SK-N-SH (cell line): ENCODE results near the gene LRRC45. TPM values are rescaled to one million over a fixed set of nuclear protein-coding genes. Genes with fewer than 3 reads are reported as not detected.

Experiments
- CTCF ChIA-PET: fragments of 300-600, 350-600 bp; formaldehyde crosslinking; extraction: SDS; loops from one replicate; lab custom pipeline; 2021; lab: Yijun Ruan, JAX
- POLR2A ChIA-PET: fragments of 350-600 bp; sonication (Branson Sonifier 250); formaldehyde crosslinking; extraction: SDS; loops from one replicate; lab custom pipeline; 2020; ENCODE audit warnings: antibody characterized with exemption, inconsistent platforms; lab: Yijun Ruan, JAX
- DNase-seq: peaks from one replicate; pipeline ENCODE4 v3.0.0; 2012
- H2AFZ ChIP-seq: fragments of 200-600 bp; sonication (generic); 2 replicates; pipeline ENCODE4 v1.8.1; 2016; ENCODE audit warnings: antibody characterized with exemption, mild to moderate bottlenecking, low read depth
- H3F3A ChIP-seq: fragments of 200-600 bp; sonication (generic); replicated peaks from 2 replicates; pipeline ENCODE3; 2016; ENCODE audit warnings: antibody characterized with exemption, mild to moderate bottlenecking; ENCODE audit not compliant: insufficient read depth
- H3K27ac ChIP-seq, 2 experiments: fragments of 200-500 bp in 1 of 2; fragments of 200-600 bp in 1 of 2; sonication (Bioruptor generic) in 1 of 2; sonication (generic), shearing (Covaris generic) in 1 of 2; 2 replicates each; pipeline versions ENCODE4 v1.5.1 to v1.6.1; 2014 to 2016; ENCODE audit warnings: low read depth in 2 of 2, inconsistent platforms in 1 of 2, low read length in 1 of 2, mild to moderate bottlenecking in 1 of 2, mixed read lengths in 1 of 2
- H3K27me3 ChIP-seq: fragments of 200-600 bp; sonication (generic), shearing (Covaris generic); 2 replicates; pipeline ENCODE4 v1.6.1; 2016; ENCODE audit warnings: mixed run types; ENCODE audit not compliant: insufficient read depth
- H3K36me3 ChIP-seq, 2 experiments: fragments of 200-500 bp in 1 of 2; fragments of 200-600 bp in 1 of 2; sonication (Bioruptor generic) in 1 of 2; sonication (generic) in 1 of 2; replicated peaks in 1 of 2; 2 replicates each; pipeline versions ENCODE3 to v1.5.1; 2014 to 2016; ENCODE audit warnings: low read length in 1 of 2, mild to moderate bottlenecking in 1 of 2; ENCODE audit not compliant: insufficient read depth in 2 of 2, control insufficient read depth in 1 of 2
- H3K4me1 ChIP-seq, 2 experiments: fragments of 200-500 bp in 1 of 2; fragments of 200-600 bp in 1 of 2; sonication (Bioruptor generic) in 1 of 2; sonication (generic), shearing (Covaris generic) in 1 of 2; 2 replicates each; pipeline versions ENCODE4 v1.5.1 to v1.6.1; 2014 to 2016; ENCODE audit warnings: low read depth in 1 of 2, low read length in 1 of 2, mixed run types in 1 of 2; ENCODE audit not compliant: insufficient read depth in 2 of 2, control insufficient read depth in 1 of 2
- H3K4me2 ChIP-seq: fragments of 200-600 bp; sonication (generic), shearing (Covaris generic); 2 replicates; pipeline ENCODE4 v1.6.1; 2017; ENCODE audit warnings: mixed run types
- H3K4me3 ChIP-seq, 2 experiments: fragments of 200-500 bp in 1 of 2; fragments of 200-600 bp in 1 of 2; sonication (Bioruptor generic) in 1 of 2; sonication (generic), shearing (Covaris generic) in 1 of 2; 2 replicates each; pipeline versions ENCODE4 v1.5.1 to v1.8.1; 2014 to 2016; ENCODE audit warnings: low read depth in 2 of 2, inconsistent platforms in 1 of 2, low read length in 1 of 2, mild to moderate bottlenecking in 1 of 2, mixed read lengths in 1 of 2, moderate library complexity in 1 of 2
- H3K79me2 ChIP-seq: fragments of 200-600 bp; sonication (generic); 2 replicates; pipeline ENCODE4 v1.8.1; 2017; ENCODE audit warnings: mild to moderate bottlenecking; ENCODE audit not compliant: insufficient read depth
- H3K9ac ChIP-seq: fragments of 200-600 bp; sonication (generic); 2 replicates; pipeline ENCODE4 v1.6.1; 2017; ENCODE audit warnings: mixed run types
- H3K9me2 ChIP-seq: fragments of 200-600 bp; sonication (generic); 2 replicates; pipeline ENCODE4 v1.6.1; 2017; ENCODE audit warnings: mixed run types
- H3K9me3 ChIP-seq: fragments of 200-600 bp; sonication (generic); 2 replicates; pipeline ENCODE4 v1.6.1; 2017; ENCODE audit warnings: mixed run types, mild to moderate bottlenecking, moderate library complexity
- H4K20me1 ChIP-seq: fragments of 200-600 bp; sonication (generic); 2 replicates; pipeline ENCODE4 v1.6.1; 2017; ENCODE audit warnings: mild to moderate bottlenecking, mixed run types; ENCODE audit not compliant: insufficient read depth
- ELF1 ChIP-seq: IDR thresholded peaks from 2 replicates; pipeline ENCODE4 v1.4.0; 2012
- GATA2 ChIP-seq: sonication (generic); formaldehyde crosslinking; IDR thresholded peaks from 2 replicates; pipeline ENCODE4 v1.5.0; 2020; ENCODE audit warnings: mild to moderate bottlenecking, missing genetic modification reagents
- MEF2A ChIP-seq: IDR thresholded peaks from 2 replicates; pipeline ENCODE4 v1.4.0; 2012; ENCODE audit warnings: low read depth, borderline replicate concordance
- RAD21 ChIP-seq: IDR thresholded peaks from 2 replicates; pipeline ENCODE4 v1.6.1; 2012; ENCODE audit warnings: mild to moderate bottlenecking, low read length
- RFX5 ChIP-seq: IDR thresholded peaks from 2 replicates; pipeline ENCODE4 v1.6.1; 2012; ENCODE audit warnings: mild to moderate bottlenecking, improper control_type of control experiment, low read length
- TEAD4 ChIP-seq: IDR thresholded peaks from 2 replicates; pipeline ENCODE4 v1.4.0; 2012; ENCODE audit warnings: mild to moderate bottlenecking, borderline replicate concordance; ENCODE audit not compliant: insufficient read depth
- WGBS: methylation state at CpG from one replicate; pipeline ENCODE4 v1.1.6; 2017; ENCODE audit warnings: low lambda C conversion rate; 5-methylcytosine and 5-hydroxymethylcytosine counted together
- polyA plus RNA-seq, 3 experiments: library from polyadenylated mRNA; depleted of rRNA; stranded (reverse); fragments of >200 nt; gene quantifications; 2 replicates each; pipeline ENCODE4 v1.2.3, GENCODE V29; 2012
- TF ChIP-seq, protein P1 (sequence below): IDR thresholded peaks from 2 replicates; pipeline ENCODE4 v1.6.1; 2012; ENCODE audit warnings: mild to moderate bottlenecking, low read depth, low read length, moderate library complexity
- TF ChIP-seq, protein P2 (sequence below): IDR thresholded peaks from 2 replicates; pipeline ENCODE4; 2012

Gene LRRC45
- polyA plus RNA-seq, 1 of the 3 experiments (the other 2 are of a cell fraction): 31.5 TPM

DNA sequence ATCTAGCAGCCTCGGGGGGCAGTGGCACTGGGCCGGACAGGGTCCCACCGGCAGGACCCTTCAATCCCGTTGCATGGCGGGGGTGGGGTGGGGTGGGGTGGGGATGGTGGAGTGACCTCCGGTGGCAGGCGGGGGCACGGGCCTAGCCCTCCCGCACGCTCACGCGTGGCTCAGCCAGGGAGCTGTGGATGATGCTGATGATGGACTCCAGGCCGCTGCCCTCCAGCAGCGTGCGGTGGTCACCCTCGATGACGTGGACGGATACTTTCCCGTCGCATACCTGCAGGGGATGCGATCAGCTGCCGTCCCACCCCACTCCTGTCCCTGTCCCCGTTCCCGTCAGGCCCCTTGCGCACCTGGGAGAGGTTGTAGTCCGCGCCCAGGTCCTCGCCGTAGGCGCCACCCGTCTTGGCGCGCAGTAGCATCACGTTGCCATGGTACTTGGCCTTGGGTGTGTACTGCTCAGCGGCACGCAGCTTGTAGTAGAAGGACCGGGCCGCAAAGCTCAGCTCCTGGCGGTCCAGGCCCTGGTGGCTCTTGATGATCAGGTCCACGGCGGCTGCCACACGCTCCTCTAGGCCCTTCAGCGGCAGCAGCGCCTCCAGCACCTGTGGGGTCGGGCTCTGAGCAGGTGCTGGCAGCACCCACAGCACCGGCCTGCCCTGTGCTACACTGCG, 56.0 kb downstream of the LRRC45 start (continued):
- no peak for TF ChIP-seq MEF2A
- TF ChIP-seq, protein P1, sequence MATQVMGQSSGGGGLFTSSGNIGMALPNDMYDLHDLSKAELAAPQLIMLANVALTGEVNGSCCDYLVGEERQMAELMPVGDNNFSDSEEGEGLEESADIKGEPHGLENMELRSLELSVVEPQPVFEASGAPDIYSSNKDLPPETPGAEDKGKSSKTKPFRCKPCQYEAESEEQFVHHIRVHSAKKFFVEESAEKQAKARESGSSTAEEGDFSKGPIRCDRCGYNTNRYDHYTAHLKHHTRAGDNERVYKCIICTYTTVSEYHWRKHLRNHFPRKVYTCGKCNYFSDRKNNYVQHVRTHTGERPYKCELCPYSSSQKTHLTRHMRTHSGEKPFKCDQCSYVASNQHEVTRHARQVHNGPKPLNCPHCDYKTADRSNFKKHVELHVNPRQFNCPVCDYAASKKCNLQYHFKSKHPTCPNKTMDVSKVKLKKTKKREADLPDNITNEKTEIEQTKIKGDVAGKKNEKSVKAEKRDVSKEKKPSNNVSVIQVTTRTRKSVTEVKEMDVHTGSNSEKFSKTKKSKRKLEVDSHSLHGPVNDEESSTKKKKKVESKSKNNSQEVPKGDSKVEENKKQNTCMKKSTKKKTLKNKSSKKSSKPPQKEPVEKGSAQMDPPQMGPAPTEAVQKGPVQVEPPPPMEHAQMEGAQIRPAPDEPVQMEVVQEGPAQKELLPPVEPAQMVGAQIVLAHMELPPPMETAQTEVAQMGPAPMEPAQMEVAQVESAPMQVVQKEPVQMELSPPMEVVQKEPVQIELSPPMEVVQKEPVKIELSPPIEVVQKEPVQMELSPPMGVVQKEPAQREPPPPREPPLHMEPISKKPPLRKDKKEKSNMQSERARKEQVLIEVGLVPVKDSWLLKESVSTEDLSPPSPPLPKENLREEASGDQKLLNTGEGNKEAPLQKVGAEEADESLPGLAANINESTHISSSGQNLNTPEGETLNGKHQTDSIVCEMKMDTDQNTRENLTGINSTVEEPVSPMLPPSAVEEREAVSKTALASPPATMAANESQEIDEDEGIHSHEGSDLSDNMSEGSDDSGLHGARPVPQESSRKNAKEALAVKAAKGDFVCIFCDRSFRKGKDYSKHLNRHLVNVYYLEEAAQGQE: no peak
- no peak for TF ChIP-seq RAD21
- no peak for TF ChIP-seq RFX5
- TF ChIP-seq, protein P2, sequence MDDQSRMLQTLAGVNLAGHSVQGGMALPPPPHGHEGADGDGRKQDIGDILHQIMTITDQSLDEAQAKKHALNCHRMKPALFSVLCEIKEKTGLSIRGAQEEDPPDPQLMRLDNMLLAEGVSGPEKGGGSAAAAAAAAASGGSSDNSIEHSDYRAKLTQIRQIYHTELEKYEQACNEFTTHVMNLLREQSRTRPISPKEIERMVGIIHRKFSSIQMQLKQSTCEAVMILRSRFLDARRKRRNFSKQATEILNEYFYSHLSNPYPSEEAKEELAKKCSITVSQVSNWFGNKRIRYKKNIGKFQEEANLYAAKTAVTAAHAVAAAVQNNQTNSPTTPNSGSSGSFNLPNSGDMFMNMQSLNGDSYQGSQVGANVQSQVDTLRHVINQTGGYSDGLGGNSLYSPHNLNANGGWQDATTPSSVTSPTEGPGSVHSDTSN: no peak

DNA sequence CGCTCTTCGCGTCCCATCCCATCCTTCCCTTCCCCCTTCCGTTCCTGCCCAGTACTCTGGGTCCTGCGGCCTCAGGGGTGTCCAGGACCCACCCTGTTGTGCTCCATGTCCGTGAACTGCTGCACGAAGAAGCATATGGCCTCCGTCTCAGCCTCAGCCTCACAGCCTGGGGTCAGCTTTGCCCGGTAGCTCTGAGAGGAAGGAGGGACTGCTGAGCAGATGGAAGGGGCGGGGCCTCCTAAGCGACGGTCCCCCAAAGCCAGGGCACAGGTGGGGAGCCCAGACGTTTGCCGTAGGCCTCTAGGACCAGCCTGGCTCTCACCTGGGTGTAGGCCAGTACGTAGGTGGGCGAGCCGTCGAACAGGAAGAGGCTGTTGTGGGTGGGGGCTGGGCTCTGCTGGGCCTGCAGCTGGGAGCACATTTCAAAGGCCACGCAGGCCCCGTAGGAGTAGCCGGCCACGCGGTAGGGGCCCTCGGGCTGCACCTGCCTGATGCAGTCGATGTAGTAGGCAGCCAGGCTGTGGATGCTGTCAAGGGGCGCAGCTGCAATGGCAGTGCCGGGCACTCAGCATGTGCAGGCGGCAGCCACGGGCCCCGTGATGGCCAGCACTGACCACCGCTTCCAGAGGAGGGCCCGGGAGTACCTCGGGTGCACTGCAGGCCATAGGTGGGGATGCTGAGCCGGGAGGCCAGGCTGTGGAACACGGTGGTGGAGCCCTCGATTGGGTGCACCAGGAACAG, 57.1 kb downstream of the LRRC45 start:
- TF ChIP-seq RFX5 (no peak), GATA2 (CRISPR knock-in tag) (no peak), TEAD4 (no peak), ELF1 (no peak)
- TF ChIP-seq, all 33 proteins: peak for 0
- Histone ChIP-seq H3K4me2 (no peak overlapping the region), H3K27ac (no peak overlapping the region), H3K4me3 (no peak overlapping the region), H3K79me2 (no peaks in the 10 kb centered on the region), H3K4me1 (no peaks in the 10 kb centered on the region), H2AFZ (no peak overlapping the region), H4K20me1 (no peaks in the 10 kb centered on the region), H3K9me2 (no peaks in the 10 kb centered on the region), H3K36me3 (peaks cover 16 to 66% of the 10 kb centered on the region in 2 experiments), H3K27me3 (no peaks in the 10 kb centered on the region), H3K9ac (no peak overlapping the region), H3F3A (peaks cover 12% of the 10 kb centered on the region), H3K9me3 (no peaks in the 10 kb centered on the region)
- DNase-seq: no peak
- WGBS: 92% methylated on average over 30 of the region's 36 CpGs
- ChIA-PET CTCF (interaction anchor here (0.9 to 2.6 kb wide), 2 partner anchors 14 to 50 kb away, joined by 3 to 12 read pairs; no protein-coding TSS in a partner anchor), POLR2A (interaction anchor here (1.1 kb wide), 1 partner anchor 17 kb away, joined by 3 read pairs; no protein-coding TSS in a partner anchor)

Other genes with a start within 250 kb of the LRRC45 start
- gene GCGR, start 219.2 kb upstream of the LRRC45 start, polyA plus RNA-seq (2012; rRNA removed): not detected in 2 replicates
- 120 and 156 TPM in 2 replicates for gene MCRIP1, start 190.0 kb upstream of the LRRC45 start, polyA plus RNA-seq (2012; rRNA removed)
- 0.07 and 0.16 TPM in 2 replicates for gene PPP1R27, start 188.3 kb upstream of the LRRC45 start, polyA plus RNA-seq (2012; rRNA removed)
- 112 and 165 TPM in 2 replicates for gene P4HB, start 162.8 kb upstream of the LRRC45 start, polyA plus RNA-seq (2012; rRNA removed)
- gene ARHGDIA, start 152.0 kb upstream of the LRRC45 start, polyA plus RNA-seq (2012; rRNA removed): 184 and 385 TPM in 2 replicates
- gene ALYREF, start 131.7 kb upstream of the LRRC45 start, polyA plus RNA-seq (2012; rRNA removed): 176 and 269 TPM in 2 replicates
- 1,022 and 1,275 TPM in 2 replicates for gene ANAPC11, start 131.6 kb upstream of the LRRC45 start, polyA plus RNA-seq (2012; rRNA removed)
- gene NPB, start 121.1 kb upstream of the LRRC45 start, polyA plus RNA-seq (2012; rRNA removed): 0.91 and 2.4 TPM in 2 replicates
- gene PCYT2, start 111.9 kb upstream of the LRRC45 start, polyA plus RNA-seq (2012; rRNA removed): 46.2 and 54.1 TPM in 2 replicates
- gene SIRT7, start 105.1 kb upstream of the LRRC45 start, polyA plus RNA-seq (2012; rRNA removed): 32.6 and 34.1 TPM in 2 replicates
- 30.3 and 38.7 TPM in 2 replicates for gene MAFG, start 95.6 kb upstream of the LRRC45 start, polyA plus RNA-seq (2012; rRNA removed)
- gene PYCR1, start 86.0 kb upstream of the LRRC45 start, polyA plus RNA-seq (2012; rRNA removed): 121 and 165 TPM in 2 replicates
- gene MYADML2, start 76.1 kb upstream of the LRRC45 start, polyA plus RNA-seq (2012; rRNA removed): not detected in 2 replicates
- 0.33 and 0.36 TPM in 2 replicates for gene NOTUM, start 62.1 kb upstream of the LRRC45 start, polyA plus RNA-seq (2012; rRNA removed)
- 27.5 and 36.2 TPM in 2 replicates for gene ASPSCR1, start 45.7 kb upstream of the LRRC45 start, polyA plus RNA-seq (2012; rRNA removed)
- gene CENPX, start 427 bp upstream of the LRRC45 start, polyA plus RNA-seq (2012; rRNA removed): 247 and 255 TPM in 2 replicates
- gene RAC3, start 8.4 kb downstream of the LRRC45 start, polyA plus RNA-seq (2012; rRNA removed): 69.9 and 83.6 TPM in 2 replicates
- gene DCXR, start 14.4 kb downstream of the LRRC45 start, polyA plus RNA-seq (2012; rRNA removed): 153 and 190 TPM in 2 replicates
- 54.4 and 68.6 TPM in 2 replicates for gene RFNG, start 28.5 kb downstream of the LRRC45 start, polyA plus RNA-seq (2012; rRNA removed)
- 264 and 272 TPM in 2 replicates for gene GPS1, start 28.6 kb downstream of the LRRC45 start, polyA plus RNA-seq (2012; rRNA removed)
- 144 and 163 TPM in 2 replicates for gene DUS1L, start 42.5 kb downstream of the LRRC45 start, polyA plus RNA-seq (2012; rRNA removed)
- 28.1 and 55.1 TPM in 2 replicates for gene FASN, start 74.9 kb downstream of the LRRC45 start, polyA plus RNA-seq (2012; rRNA removed)
- gene CCDC57, start 189.5 kb downstream of the LRRC45 start, polyA plus RNA-seq (2012; rRNA removed): 68.6 and 82.9 TPM in 2 replicates
- 68.8 and 70.7 TPM in 2 replicates for gene SLC16A3, start 205.7 kb downstream of the LRRC45 start, polyA plus RNA-seq (2012; rRNA removed)